ENCODE measurements around the gene FABP7. TPM values are rescaled to one million over a fixed set of nuclear protein-coding genes. Genes with fewer than 3 reads are reported as not detected.

FABP7 gene
- total RNA-seq, 1 donor = not detected

DNA sequence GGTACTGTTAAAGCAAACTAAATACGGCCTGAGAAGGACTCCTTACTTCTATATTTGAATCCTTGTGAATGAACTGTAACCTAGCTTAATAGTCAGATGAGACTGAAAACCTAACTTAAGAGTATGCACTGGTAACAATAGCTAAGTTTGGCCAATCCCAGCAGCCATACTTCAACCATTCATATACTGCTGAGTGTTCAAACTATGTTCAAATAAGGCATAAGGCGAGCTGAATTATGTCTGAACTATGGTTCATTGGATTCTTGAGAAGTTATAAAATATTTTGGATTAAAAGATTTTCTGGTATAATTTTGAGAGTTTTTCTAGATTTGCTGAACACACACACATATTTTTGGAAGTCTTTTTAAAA lies 11.8 kb downstream of the FABP7 start:
- Histone ChIP-seq H3K27me3 (ENCODE audit: insufficient read depth, low read length) (peaks cover 1% of the 10 kb centered on the region), H3K27ac (ENCODE audit: low read depth, low read length) (no peak overlapping the region), H4K20me1 (ENCODE audit: insufficient read depth, low read length) (no peaks in the 10 kb centered on the region), H3K4me2 (ENCODE audit: insufficient read depth, low read length) (no peak overlapping the region), H3K4me1 (ENCODE audit: insufficient read depth, low read length) (peaks cover 7% of the 10 kb centered on the region), H3K36me3 (ENCODE audit: insufficient read depth, low read length) (no peaks in the 10 kb centered on the region), H3K9me3 (ENCODE audit: low read depth, low read length) (no peaks in the 10 kb centered on the region), H3K79me2 (ENCODE audit: insufficient read depth, low read length) (peaks cover 3% of the 10 kb centered on the region), H2AFZ (ENCODE audit: low read length) (no peak overlapping the region), H3K4me3 (ENCODE audit: insufficient read depth, low read length) (no peak overlapping the region)
- DNase-seq (ENCODE audit: insufficient read length, low spot score, missing footprints) = no peak
- TF ChIP-seq, protein P1, sequence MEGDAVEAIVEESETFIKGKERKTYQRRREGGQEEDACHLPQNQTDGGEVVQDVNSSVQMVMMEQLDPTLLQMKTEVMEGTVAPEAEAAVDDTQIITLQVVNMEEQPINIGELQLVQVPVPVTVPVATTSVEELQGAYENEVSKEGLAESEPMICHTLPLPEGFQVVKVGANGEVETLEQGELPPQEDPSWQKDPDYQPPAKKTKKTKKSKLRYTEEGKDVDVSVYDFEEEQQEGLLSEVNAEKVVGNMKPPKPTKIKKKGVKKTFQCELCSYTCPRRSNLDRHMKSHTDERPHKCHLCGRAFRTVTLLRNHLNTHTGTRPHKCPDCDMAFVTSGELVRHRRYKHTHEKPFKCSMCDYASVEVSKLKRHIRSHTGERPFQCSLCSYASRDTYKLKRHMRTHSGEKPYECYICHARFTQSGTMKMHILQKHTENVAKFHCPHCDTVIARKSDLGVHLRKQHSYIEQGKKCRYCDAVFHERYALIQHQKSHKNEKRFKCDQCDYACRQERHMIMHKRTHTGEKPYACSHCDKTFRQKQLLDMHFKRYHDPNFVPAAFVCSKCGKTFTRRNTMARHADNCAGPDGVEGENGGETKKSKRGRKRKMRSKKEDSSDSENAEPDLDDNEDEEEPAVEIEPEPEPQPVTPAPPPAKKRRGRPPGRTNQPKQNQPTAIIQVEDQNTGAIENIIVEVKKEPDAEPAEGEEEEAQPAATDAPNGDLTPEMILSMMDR (IDR thresholded peaks at IDR 0.05; ENCODE audit: extremely low read depth, low read depth, low read length) = no peak

DNA sequence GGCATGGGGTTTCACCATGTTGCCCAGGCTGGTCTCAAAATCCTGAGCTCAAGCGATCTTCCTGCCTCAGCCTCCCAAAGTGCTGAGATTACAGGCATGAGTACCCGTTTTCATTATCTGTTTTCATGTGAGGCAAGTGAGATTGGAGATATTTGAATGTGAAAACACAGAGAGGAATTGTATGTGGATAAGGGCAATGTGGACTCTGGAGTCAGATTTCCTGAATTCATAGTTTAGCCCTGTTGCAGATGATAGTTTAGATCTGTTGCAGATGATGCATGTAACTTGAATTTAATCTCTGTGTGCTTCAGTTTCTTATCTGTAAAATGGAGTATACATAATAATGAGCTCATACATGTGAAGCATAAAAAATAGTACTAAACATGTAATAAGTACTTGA lies 13.2 kb downstream of the FABP7 start:
- Histone ChIP-seq H3K4me2 (ENCODE audit: insufficient read depth, low read length) (no peak overlapping the region), H3K27me3 (ENCODE audit: insufficient read depth, low read length) (no peaks in the 10 kb centered on the region), H3K79me2 (ENCODE audit: insufficient read depth, low read length) (peaks cover 3% of the 10 kb centered on the region), H3K36me3 (ENCODE audit: insufficient read depth, low read length) (no peaks in the 10 kb centered on the region), H3K4me3 (ENCODE audit: insufficient read depth, low read length) (no peak overlapping the region), H3K9me3 (ENCODE audit: low read depth, low read length) (no peaks in the 10 kb centered on the region), H3K27ac (ENCODE audit: low read depth, low read length) (no peak overlapping the region), H2AFZ (ENCODE audit: low read length) (no peak overlapping the region), H3K4me1 (ENCODE audit: insufficient read depth, low read length) (peaks cover 10% of the 10 kb centered on the region), H4K20me1 (ENCODE audit: insufficient read depth, low read length) (no peaks in the 10 kb centered on the region)
- DNase-seq (ENCODE audit: insufficient read length, low spot score, missing footprints) = no peak
- TF ChIP-seq, protein P1 (IDR thresholded peaks at IDR 0.05; ENCODE audit: extremely low read depth, low read depth, low read length) = no peak

DNA sequence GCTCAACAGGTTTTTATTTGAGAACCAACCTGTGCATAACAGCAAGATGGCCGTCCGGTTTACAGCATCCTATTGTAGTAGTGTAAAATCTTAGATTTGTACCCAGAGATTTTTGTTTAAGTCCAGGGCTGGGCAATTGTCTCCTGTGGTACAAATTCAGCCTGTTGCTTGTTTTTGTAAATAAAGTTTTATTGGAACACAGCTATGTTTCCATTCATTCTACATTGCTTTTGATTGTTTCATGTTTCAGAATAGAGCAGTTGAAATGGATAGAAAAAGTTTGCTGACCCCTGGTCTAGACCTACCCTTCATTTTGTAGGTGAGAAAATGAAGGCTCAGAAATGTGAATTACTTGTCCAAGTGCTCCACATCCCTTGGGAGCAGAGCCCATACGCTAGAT lies 18.0 kb downstream of the FABP7 start:
- H3K27ac ChIP-seq (ENCODE audit: low read depth, low read length) = no peak overlapping the region
- H3K27me3 ChIP-seq (ENCODE audit: insufficient read depth, low read length) = no peaks in the 10 kb centered on the region
- peak overlapping the region; percentile 73 for H3K4me2 ChIP-seq (ENCODE audit: insufficient read depth, low read length)
- H3K4me1 ChIP-seq (ENCODE audit: insufficient read depth, low read length) = peaks cover 20% of the 10 kb centered on the region
- peaks cover 3% of the 10 kb centered on the region for H3K79me2 ChIP-seq (ENCODE audit: insufficient read depth, low read length)
- TF ChIP-seq, protein P1 (IDR thresholded peaks at IDR 0.05; ENCODE audit: extremely low read depth, low read depth, low read length) = no peak
- H3K4me3 ChIP-seq (ENCODE audit: insufficient read depth, low read length) = no peak overlapping the region
- no peaks in the 10 kb centered on the region for H4K20me1 ChIP-seq (ENCODE audit: insufficient read depth, low read length)
- no peak overlapping the region for H2AFZ ChIP-seq (ENCODE audit: low read length)
- H3K9me3 ChIP-seq (ENCODE audit: low read depth, low read length) = no peaks in the 10 kb centered on the region
- no peaks in the 10 kb centered on the region for H3K36me3 ChIP-seq (ENCODE audit: insufficient read depth, low read length)
- no peak for DNase-seq (ENCODE audit: insufficient read length, low spot score, missing footprints)

DNA sequence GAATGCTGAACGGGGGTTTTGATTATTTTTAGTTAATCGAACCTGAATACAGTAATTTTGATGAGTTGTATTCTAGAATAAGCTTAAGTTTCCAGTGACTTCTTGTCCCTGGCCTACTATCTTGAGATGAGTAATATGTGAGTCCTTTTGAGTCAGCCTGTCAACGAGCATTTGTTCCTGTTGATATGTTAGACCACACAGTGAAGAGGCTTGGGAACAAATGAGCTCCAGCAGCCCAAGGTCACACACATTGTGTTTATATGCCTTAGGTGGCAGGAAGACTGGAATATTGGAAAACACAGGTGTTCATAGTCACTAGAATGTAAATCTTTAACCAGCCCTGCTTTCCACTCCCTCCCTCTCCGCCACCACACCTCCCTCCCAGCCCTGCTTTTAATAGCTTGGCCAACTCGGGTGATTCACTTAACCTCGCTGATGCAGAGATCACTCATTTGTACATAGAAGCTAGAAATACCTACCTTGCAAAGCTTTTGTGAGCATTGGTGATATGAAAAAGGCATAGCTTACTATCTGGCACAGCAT lies 18.7 kb downstream of the FABP7 start:
- H3K79me2 ChIP-seq (ENCODE audit: insufficient read depth, low read length) = peaks cover 3% of the 10 kb centered on the region
- peak; percentile 81 for DNase-seq (ENCODE audit: insufficient read length, low spot score, missing footprints)
- H3K9me3 ChIP-seq (ENCODE audit: low read depth, low read length) = no peaks in the 10 kb centered on the region
- H3K36me3 ChIP-seq (ENCODE audit: insufficient read depth, low read length) = no peaks in the 10 kb centered on the region
- H3K4me1 ChIP-seq (ENCODE audit: insufficient read depth, low read length) = peaks cover 24% of the 10 kb centered on the region
- peak overlapping the region; percentile 73 for H3K4me2 ChIP-seq (ENCODE audit: insufficient read depth, low read length)
- peak overlapping the region; percentile 26 for H2AFZ ChIP-seq (ENCODE audit: low read length)
- H4K20me1 ChIP-seq (ENCODE audit: insufficient read depth, low read length) = no peaks in the 10 kb centered on the region
- no peaks in the 10 kb centered on the region for H3K27me3 ChIP-seq (ENCODE audit: insufficient read depth, low read length)
- peak overlapping the region; percentile 40 for H3K4me3 ChIP-seq (ENCODE audit: insufficient read depth, low read length)
- H3K27ac ChIP-seq (ENCODE audit: low read depth, low read length) = peak overlapping the region; percentile 11
- TF ChIP-seq, protein P1 (IDR thresholded peaks at IDR 0.05; ENCODE audit: extremely low read depth, low read depth, low read length) = no peak
